Astrocyte (in vitro differentiated cells and primary cell): ENCODE data around the gene CACNA2D1. TPM values are rescaled to one million over a fixed set of nuclear protein-coding genes. Genes with fewer than 3 reads are reported as not detected.

Source experiments
- DNase-seq: peaks from one replicate; pipeline ENCODE4 v3.0.0-alpha.2; 2010; ENCODE audit warnings: low read depth
- FAIRE-seq: peaks from 2 replicates; lab custom pipeline; 2011; peaks lifted over from hg19 to GRCh38; lab: Jason Lieb, UNC
- H2AFZ ChIP-seq: 2 replicates; pipeline ENCODE4 v1.6.0; 2012; ENCODE audit warnings: low read depth, low read length, inconsistent platforms
- H3K27ac ChIP-seq: 2 replicates; pipeline ENCODE4 v1.5.1; 2011; ENCODE audit warnings: low read depth, low read length, inconsistent platforms
- H3K27me3 ChIP-seq: 2 replicates; pipeline ENCODE4 v1.6.0; 2011; ENCODE audit warnings: low read length, inconsistent platforms; ENCODE audit not compliant: insufficient read depth
- H3K36me3 ChIP-seq: 2 replicates; pipeline ENCODE4 v1.5.1; 2011; ENCODE audit warnings: low read length, inconsistent platforms; ENCODE audit not compliant: insufficient read depth
- H3K4me1 ChIP-seq: 2 replicates; pipeline ENCODE4 v1.5.1; 2011; ENCODE audit warnings: low read length, inconsistent platforms; ENCODE audit not compliant: insufficient read depth
- H3K4me2 ChIP-seq: 2 replicates; pipeline ENCODE4 v1.6.0; 2012; ENCODE audit warnings: low read length, inconsistent platforms
- H3K4me3 ChIP-seq: 2 replicates; pipeline ENCODE4 v1.5.1; 2011; ENCODE audit warnings: low read depth, mild to moderate bottlenecking, low read length, inconsistent platforms; ENCODE audit not compliant: insufficient read depth
- H3K79me2 ChIP-seq: 2 replicates; pipeline ENCODE4 v1.6.0; 2012; ENCODE audit warnings: mild to moderate bottlenecking, low read length, inconsistent platforms; ENCODE audit not compliant: insufficient read depth
- H3K9ac ChIP-seq: 2 replicates; pipeline ENCODE4 v1.6.0; 2012; ENCODE audit warnings: mild to moderate bottlenecking, low read length, inconsistent platforms
- H3K9me3 ChIP-seq: 2 replicates; pipeline ENCODE4 v1.5.1; 2012; ENCODE audit warnings: low read depth, mild to moderate bottlenecking, low read length, inconsistent platforms; ENCODE audit not compliant: insufficient read depth
- H4K20me1 ChIP-seq: 2 replicates; pipeline ENCODE4 v1.6.0; 2012; ENCODE audit warnings: low read length, inconsistent platforms; ENCODE audit not compliant: insufficient read depth
- H3K27ac Mint-ChIP-seq: one replicate; pipeline ENCODE4 v1.8.0; 2021; ENCODE audit warnings: mild to moderate bottlenecking, mixed read lengths; ENCODE audit not compliant: unreplicated experiment
- H3K27me3 Mint-ChIP-seq: one replicate; pipeline ENCODE4 v1.8.0; 2021; ENCODE audit warnings: low read depth, mixed read lengths; ENCODE audit not compliant: unreplicated experiment
- H3K36me3 Mint-ChIP-seq: one replicate; pipeline ENCODE4 v1.8.0; 2021; ENCODE audit warnings: low read depth, mixed read lengths; ENCODE audit not compliant: unreplicated experiment
- H3K4me1 Mint-ChIP-seq: one replicate; pipeline ENCODE4 v1.8.0; 2021; ENCODE audit warnings: low read depth, mixed read lengths; ENCODE audit not compliant: unreplicated experiment
- H3K4me3 Mint-ChIP-seq: one replicate; pipeline ENCODE4 v1.8.0; 2021; ENCODE audit warnings: mild to moderate bottlenecking, moderate library complexity, mixed read lengths; ENCODE audit not compliant: unreplicated experiment
- H3K9me3 Mint-ChIP-seq: one replicate; pipeline ENCODE4 v1.8.0; 2021; ENCODE audit warnings: mild to moderate bottlenecking, mixed read lengths; ENCODE audit not compliant: unreplicated experiment
- EZH2 ChIP-seq: IDR thresholded peaks from 2 replicates; pipeline ENCODE4 v1.6.1; 2012; ENCODE audit warnings: mild to moderate bottlenecking, low read length, inconsistent platforms; ENCODE audit not compliant: insufficient read depth
- total RNA-seq: library from RNA; stranded (reverse); gene quantifications from 2 replicates; pipeline ENCODE4 v1.2.1, GENCODE V29; 2021
- TF ChIP-seq, protein P1 (sequence below): IDR thresholded peaks from 2 replicates; pipeline ENCODE4 v1.5.1; 2011; ENCODE audit warnings: low read depth, mild to moderate bottlenecking, inconsistent platforms, low read length, moderate library complexity; ENCODE audit not compliant: insufficient read depth

CACNA2D1 gene
- total RNA-seq, 1 donor from 2014 or later: 53.4 TPM

GRCh38 chr7:82226191-82226590 is 217.4 kb downstream of the CACNA2D1 start:
- H3K4me3 ChIP-seq: no peak overlapping the region
- no peak overlapping the region for H3K4me3 Mint-ChIP-seq
- no peaks in the 10 kb centered on the region for H3K27me3 ChIP-seq
- H3K9me3 Mint-ChIP-seq: peaks cover 2% of the 10 kb centered on the region
- peaks cover 6% of the 10 kb centered on the region for H3K79me2 ChIP-seq
- no peak overlapping the region for H2AFZ ChIP-seq
- no peak overlapping the region for H3K27ac ChIP-seq
- peaks cover 3% of the 10 kb centered on the region for H3K4me1 Mint-ChIP-seq
- FAIRE-seq (no peak), DNase-seq (no peak)
- TF ChIP-seq, protein P1, sequence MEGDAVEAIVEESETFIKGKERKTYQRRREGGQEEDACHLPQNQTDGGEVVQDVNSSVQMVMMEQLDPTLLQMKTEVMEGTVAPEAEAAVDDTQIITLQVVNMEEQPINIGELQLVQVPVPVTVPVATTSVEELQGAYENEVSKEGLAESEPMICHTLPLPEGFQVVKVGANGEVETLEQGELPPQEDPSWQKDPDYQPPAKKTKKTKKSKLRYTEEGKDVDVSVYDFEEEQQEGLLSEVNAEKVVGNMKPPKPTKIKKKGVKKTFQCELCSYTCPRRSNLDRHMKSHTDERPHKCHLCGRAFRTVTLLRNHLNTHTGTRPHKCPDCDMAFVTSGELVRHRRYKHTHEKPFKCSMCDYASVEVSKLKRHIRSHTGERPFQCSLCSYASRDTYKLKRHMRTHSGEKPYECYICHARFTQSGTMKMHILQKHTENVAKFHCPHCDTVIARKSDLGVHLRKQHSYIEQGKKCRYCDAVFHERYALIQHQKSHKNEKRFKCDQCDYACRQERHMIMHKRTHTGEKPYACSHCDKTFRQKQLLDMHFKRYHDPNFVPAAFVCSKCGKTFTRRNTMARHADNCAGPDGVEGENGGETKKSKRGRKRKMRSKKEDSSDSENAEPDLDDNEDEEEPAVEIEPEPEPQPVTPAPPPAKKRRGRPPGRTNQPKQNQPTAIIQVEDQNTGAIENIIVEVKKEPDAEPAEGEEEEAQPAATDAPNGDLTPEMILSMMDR: no peak
- TF ChIP-seq EZH2: no peak
- H3K36me3 ChIP-seq: no peaks in the 10 kb centered on the region
- H4K20me1 ChIP-seq: peaks cover 14% of the 10 kb centered on the region
- no peak overlapping the region for H3K9ac ChIP-seq
- H3K36me3 Mint-ChIP-seq: peaks cover 2% of the 10 kb centered on the region
- H3K4me2 ChIP-seq: no peak overlapping the region
- no peak overlapping the region for H3K27ac Mint-ChIP-seq
- H3K4me1 ChIP-seq: no peaks in the 10 kb centered on the region
- no peaks in the 10 kb centered on the region for H3K27me3 Mint-ChIP-seq
- H3K9me3 ChIP-seq: no peaks in the 10 kb centered on the region

DNA sequence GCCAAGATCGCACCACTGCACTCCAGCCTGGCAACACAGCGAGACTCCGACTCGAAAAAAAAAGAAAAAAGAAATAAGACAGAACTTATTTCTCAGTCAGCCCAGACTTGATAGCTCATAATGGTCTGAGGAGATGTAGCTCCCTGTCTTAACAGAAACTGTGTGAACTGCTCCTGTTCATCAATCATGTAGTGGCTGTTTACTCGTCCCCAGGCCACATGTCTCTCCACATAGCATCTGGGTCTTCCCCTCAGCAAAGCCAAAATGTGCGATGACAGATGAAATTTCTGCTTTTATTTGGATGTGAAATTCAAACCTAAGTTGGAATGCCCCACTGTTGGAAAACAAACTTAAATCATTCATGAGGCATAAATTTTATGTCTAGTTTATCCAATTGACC is 219.0 kb downstream of the CACNA2D1 start:
- Histone ChIP-seq H3K9me3 (no peaks in the 10 kb centered on the region), H3K27ac (no peak overlapping the region), H4K20me1 (peaks cover 11% of the 10 kb centered on the region), H3K27me3 (no peaks in the 10 kb centered on the region), H3K79me2 (peaks cover 6% of the 10 kb centered on the region), H3K4me1 (no peaks in the 10 kb centered on the region), H3K4me2 (no peak overlapping the region), H3K4me3 (no peak overlapping the region), H3K36me3 (no peaks in the 10 kb centered on the region), H2AFZ (no peak overlapping the region), H3K9ac (no peak overlapping the region)
- peaks cover 2% of the 10 kb centered on the region for H3K36me3 Mint-ChIP-seq
- no peak for TF ChIP-seq EZH2
- TF ChIP-seq, protein P1: no peak
- H3K27ac Mint-ChIP-seq: no peak overlapping the region
- H3K4me3 Mint-ChIP-seq: no peak overlapping the region
- H3K9me3 Mint-ChIP-seq: peaks cover 2% of the 10 kb centered on the region
- no peak for DNase-seq
- peaks cover 3% of the 10 kb centered on the region for H3K4me1 Mint-ChIP-seq
- no peaks in the 10 kb centered on the region for H3K27me3 Mint-ChIP-seq
- no peak for FAIRE-seq

DNA sequence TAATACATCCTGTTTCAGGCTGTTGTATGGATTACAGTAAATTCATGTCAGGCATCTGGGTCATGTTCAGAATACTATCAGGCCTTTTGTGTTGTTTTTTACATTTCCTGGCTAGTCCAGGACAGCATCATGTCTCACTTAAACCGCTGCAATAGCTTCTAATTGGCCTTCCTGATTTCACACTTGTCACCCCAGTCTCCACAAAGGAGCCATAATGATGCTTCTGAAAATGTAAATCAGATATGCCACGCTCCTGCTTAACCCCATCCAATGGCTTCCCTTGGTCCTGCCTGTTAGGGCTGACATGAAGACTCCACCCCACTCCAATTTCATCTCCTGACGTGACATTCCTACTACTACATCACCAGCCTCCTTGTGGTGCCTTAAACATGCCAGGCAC is 220.0 kb downstream of the CACNA2D1 start:
- peaks cover 2% of the 10 kb centered on the region for H3K9me3 Mint-ChIP-seq
- Histone ChIP-seq H3K9ac (no peak overlapping the region), H3K4me1 (no peaks in the 10 kb centered on the region), H3K27me3 (no peaks in the 10 kb centered on the region), H3K9me3 (no peaks in the 10 kb centered on the region), H4K20me1 (peaks cover 11% of the 10 kb centered on the region), H3K27ac (no peak overlapping the region), H3K4me3 (no peak overlapping the region), H2AFZ (no peak overlapping the region), H3K79me2 (peaks cover 6% of the 10 kb centered on the region), H3K36me3 (no peaks in the 10 kb centered on the region), H3K4me2 (no peak overlapping the region)
- TF ChIP-seq EZH2: no peak
- TF ChIP-seq, protein P1: no peak
- no peak for DNase-seq
- peaks cover 2% of the 10 kb centered on the region for H3K36me3 Mint-ChIP-seq
- no peak overlapping the region for H3K27ac Mint-ChIP-seq
- no peak overlapping the region for H3K4me3 Mint-ChIP-seq
- FAIRE-seq: no peak
- H3K27me3 Mint-ChIP-seq: no peaks in the 10 kb centered on the region
- H3K4me1 Mint-ChIP-seq: no peaks in the 10 kb centered on the region
